Measurements from ENCODE around the gene OR8K5. TPM values are rescaled to one million over a fixed set of nuclear protein-coding genes. Genes with fewer than 3 reads are reported as not detected.
A peak's percentile ranks its signal among the peaks of the same experiment; 100 is the strongest.
"Not testable (repeated sequence)": the region's sequence is repeated elsewhere in the genome, so short reads cannot be mapped to it uniquely, and the experiment has no call there.

OR8K5 gene
- total RNA-seq, 1 experiment from 2014 or later: not detected

DNA sequence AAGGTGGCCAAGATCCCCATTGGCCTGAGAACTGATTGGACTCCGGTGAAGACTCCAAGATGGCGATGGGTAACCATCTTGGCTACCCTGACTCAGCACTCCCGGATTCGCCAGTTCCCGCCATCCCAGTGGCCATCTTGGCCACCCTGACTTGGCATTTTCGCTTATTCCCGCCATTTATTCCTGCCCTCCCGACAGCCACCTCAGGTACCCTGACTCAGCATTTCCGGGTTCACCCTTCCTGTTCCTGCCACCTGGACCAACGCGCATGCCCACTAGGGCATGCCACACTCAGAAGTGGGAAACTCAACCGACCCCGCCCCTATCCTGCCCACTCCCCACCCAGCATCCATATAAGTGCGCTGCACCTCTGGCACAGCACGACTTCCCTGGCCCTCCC lies 7.8 kb downstream of the OR8K5 start:
- H3K9me3 ChIP-seq: peaks cover 28% of the 10 kb centered on the region; the same call in 1 of the 2 replicates
- H3K4me3 Mint-ChIP-seq (ENCODE audit: unreplicated experiment): no peak overlapping the region

DNA sequence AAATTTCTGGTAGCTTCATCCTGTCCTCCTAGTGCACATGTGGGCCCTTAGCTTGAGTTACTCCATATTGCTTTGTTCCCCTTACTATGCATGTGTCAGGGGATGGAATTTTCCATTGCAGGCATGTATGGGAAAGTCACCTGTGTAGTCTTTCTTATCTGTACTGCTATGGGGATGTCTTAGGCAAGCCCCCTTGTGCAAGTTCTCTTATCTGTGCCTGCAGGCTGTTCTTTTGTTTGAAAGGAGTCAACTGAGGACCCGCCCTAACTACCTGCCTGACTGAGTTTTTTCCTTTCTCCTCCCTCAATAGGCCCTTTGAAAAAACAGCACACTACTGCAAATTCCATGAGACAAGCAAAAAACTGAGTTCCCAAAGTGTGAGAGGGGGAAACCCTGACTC lies 8.7 kb downstream of the OR8K5 start:
- peaks cover 13% of the 10 kb centered on the region for H3K4me1 ChIP-seq
- intact Hi-C loops (cut with micrococcal nuclease; ENCODE audit: unreplicated experiment): loop anchor here (1.0 to 5.0 kb wide), 2 partner anchors 21 to 84 kb away; no protein-coding TSS in a partner anchor
- peaks cover 12% of the 10 kb centered on the region for H3K4me1 Mint-ChIP-seq (ENCODE audit: low read depth, unreplicated experiment)
- TF ChIP-seq, protein P1, sequence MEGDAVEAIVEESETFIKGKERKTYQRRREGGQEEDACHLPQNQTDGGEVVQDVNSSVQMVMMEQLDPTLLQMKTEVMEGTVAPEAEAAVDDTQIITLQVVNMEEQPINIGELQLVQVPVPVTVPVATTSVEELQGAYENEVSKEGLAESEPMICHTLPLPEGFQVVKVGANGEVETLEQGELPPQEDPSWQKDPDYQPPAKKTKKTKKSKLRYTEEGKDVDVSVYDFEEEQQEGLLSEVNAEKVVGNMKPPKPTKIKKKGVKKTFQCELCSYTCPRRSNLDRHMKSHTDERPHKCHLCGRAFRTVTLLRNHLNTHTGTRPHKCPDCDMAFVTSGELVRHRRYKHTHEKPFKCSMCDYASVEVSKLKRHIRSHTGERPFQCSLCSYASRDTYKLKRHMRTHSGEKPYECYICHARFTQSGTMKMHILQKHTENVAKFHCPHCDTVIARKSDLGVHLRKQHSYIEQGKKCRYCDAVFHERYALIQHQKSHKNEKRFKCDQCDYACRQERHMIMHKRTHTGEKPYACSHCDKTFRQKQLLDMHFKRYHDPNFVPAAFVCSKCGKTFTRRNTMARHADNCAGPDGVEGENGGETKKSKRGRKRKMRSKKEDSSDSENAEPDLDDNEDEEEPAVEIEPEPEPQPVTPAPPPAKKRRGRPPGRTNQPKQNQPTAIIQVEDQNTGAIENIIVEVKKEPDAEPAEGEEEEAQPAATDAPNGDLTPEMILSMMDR (IDR thresholded peaks at IDR 0.05; ENCODE audit: insufficient read depth in 1 of 2, low read depth in 1 of 2, low read length in 1 of 2, severe bottlenecking in 1 of 2, unreplicated experiment in 1 of 2): no peak
- H3K4me3 ChIP-seq (ENCODE audit: low read depth, low read length): no peak overlapping the region
- peak; percentile 65 to 67 for DNase-seq
- peaks cover 7% of the 10 kb centered on the region for H3K36me3 Mint-ChIP-seq (ENCODE audit: insufficient read depth, unreplicated experiment)
- ChIA-PET POLR2A (no interaction called here), CTCF (no interaction called here)
- no peaks in the 10 kb centered on the region for H3K27me3 ChIP-seq (replicated peaks; ENCODE audit: control insufficient read depth, insufficient read depth, low read length)
- peaks cover 28% of the 10 kb centered on the region; the same call in 1 of the 2 replicates for H3K9me3 ChIP-seq
- BruUV-seq (replicated peaks): no TSS peak
- H3K27ac Mint-ChIP-seq (ENCODE audit: unreplicated experiment): peak overlapping the region; percentile 71
- no peak overlapping the region for H3K4me3 Mint-ChIP-seq (ENCODE audit: unreplicated experiment)
- peaks cover 35% of the 10 kb centered on the region for H3K9me3 Mint-ChIP-seq (ENCODE audit: unreplicated experiment)
- no peaks in the 10 kb centered on the region for H3K27me3 Mint-ChIP-seq (ENCODE audit: insufficient read depth, unreplicated experiment)
- H3K36me3 ChIP-seq (ENCODE audit: control insufficient read depth, insufficient read depth, low read length): no peaks in the 10 kb centered on the region; the same call in 1 of the 2 replicates

More for the DNA sequence above, 7.8 kb downstream of the OR8K5 start:
- Histone ChIP-seq H3K36me3 (ENCODE audit: control insufficient read depth, insufficient read depth, low read length) (no peaks in the 10 kb centered on the region; the same call in 1 of the 2 replicates), H3K4me1 (peaks cover 13% of the 10 kb centered on the region), H3K4me3 (ENCODE audit: low read depth, low read length) (no peak overlapping the region), H3K27me3 (replicated peaks; ENCODE audit: control insufficient read depth, insufficient read depth, low read length) (no peaks in the 10 kb centered on the region)
- H3K27ac Mint-ChIP-seq (ENCODE audit: unreplicated experiment): no peak overlapping the region
- H3K36me3 Mint-ChIP-seq (ENCODE audit: insufficient read depth, unreplicated experiment): peaks cover 7% of the 10 kb centered on the region
- no peak for DNase-seq
- H3K9me3 Mint-ChIP-seq (ENCODE audit: unreplicated experiment): peaks cover 35% of the 10 kb centered on the region
- CTCF ChIA-PET: no interaction called here
- POLR2A ChIA-PET: no interaction called here
- H3K4me1 Mint-ChIP-seq (ENCODE audit: low read depth, unreplicated experiment): peaks cover 12% of the 10 kb centered on the region
- intact Hi-C loops (cut with micrococcal nuclease; ENCODE audit: unreplicated experiment): loop anchor here (5.0 kb wide), 1 partner anchor 85 kb away; no protein-coding TSS in a partner anchor
- BruUV-seq (replicated peaks): no TSS peak
- no peaks in the 10 kb centered on the region for H3K27me3 Mint-ChIP-seq (ENCODE audit: insufficient read depth, unreplicated experiment)
- TF ChIP-seq, protein P1 (IDR thresholded peaks at IDR 0.05; ENCODE audit: insufficient read depth in 1 of 2, low read depth in 1 of 2, low read length in 1 of 2, severe bottlenecking in 1 of 2, unreplicated experiment in 1 of 2): no peak

- H3K4me1 ChIP-seq; H3K4me3 Mint-ChIP-seq (ENCODE audit: unreplicated experiment); DNase-seq; H3K36me3 ChIP-seq (ENCODE audit: control insufficient read depth, insufficient read depth, low read length); POLR2A ChIA-PET; H3K4me1 Mint-ChIP-seq (ENCODE audit: low read depth, unreplicated experiment); intact Hi-C loops (cut with micrococcal nuclease; ENCODE audit: unreplicated experiment); CTCF ChIA-PET; H3K9me3 ChIP-seq; H3K27me3 ChIP-seq (replicated peaks; ENCODE audit: control insufficient read depth, insufficient read depth, low read length); H3K36me3 Mint-ChIP-seq (ENCODE audit: insufficient read depth, unreplicated experiment); H3K4me3 ChIP-seq (ENCODE audit: low read depth, low read length); H3K27ac Mint-ChIP-seq (ENCODE audit: unreplicated experiment); H3K27me3 Mint-ChIP-seq (ENCODE audit: insufficient read depth, unreplicated experiment); BruUV-seq (replicated peaks); H3K9me3 Mint-ChIP-seq (ENCODE audit: unreplicated experiment): not testable (repeated sequence)
Measured at GRCh38 chr11:56143681-56144080, 16.4 kb downstream of the OR8K5 start.

All from Caco-2 (cell line).